NB4 (cell line): ENCODE results near the gene G3BP1.
A peak's percentile ranks its signal among the peaks of the same experiment; 100 is the strongest.

ENCODE experiments used
- DNase-seq: peaks from one replicate; pipeline ENCODE4 v3.0.0; 2010; ENCODE audit warnings: low read depth
- H3K4me3 ChIP-seq: one replicate; pipeline ENCODE4 v1.5.1; 2011; ENCODE audit warnings: mild to moderate bottlenecking, low read depth, low read length, moderate library complexity
- CTCF ChIP-seq: IDR thresholded peaks from one replicate; pipeline ENCODE4 v1.5.1; 2012; ENCODE audit warnings: low read depth, low read length
- MAX ChIP-seq: IDR thresholded peaks from 2 replicates; pipeline ENCODE4 v1.6.1; 2011; ENCODE audit warnings: low read depth, low read length
- MYC ChIP-seq: IDR thresholded peaks from 2 replicates; pipeline ENCODE4 v1.6.1; 2011; ENCODE audit warnings: low read depth, low read length
- POLR2A ChIP-seq: IDR thresholded peaks from 2 replicates; pipeline ENCODE4 v1.6.1; 2011; ENCODE audit warnings: mild to moderate bottlenecking; ENCODE audit not compliant: insufficient read length; ENCODE audit errors: extremely low read depth

Gene G3BP1

DNA sequence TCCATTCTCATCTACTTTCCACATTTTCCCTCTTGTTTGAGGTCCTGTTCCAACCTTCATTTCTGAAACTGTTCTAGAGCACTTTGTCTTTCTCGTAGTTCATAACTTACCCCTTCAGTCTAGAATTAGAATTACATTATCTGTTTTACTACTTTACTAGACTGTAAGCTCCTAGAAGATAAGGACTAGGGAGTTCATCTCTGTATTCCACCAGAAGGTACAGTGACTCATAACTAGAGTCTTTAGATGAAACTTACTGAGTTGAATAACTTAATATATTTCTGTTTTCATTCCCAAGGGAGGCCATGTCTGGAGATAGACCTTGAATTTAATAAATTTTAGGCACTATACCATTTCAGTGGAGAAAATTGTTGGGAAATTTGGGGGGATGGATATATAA lies 38.7 kb downstream of the G3BP1 start:
- no peak overlapping the region for H3K4me3 ChIP-seq
- TF ChIP-seq MYC (no peak), POLR2A (no peak), CTCF (no peak), MAX (no peak)
- no peak for DNase-seq

DNA sequence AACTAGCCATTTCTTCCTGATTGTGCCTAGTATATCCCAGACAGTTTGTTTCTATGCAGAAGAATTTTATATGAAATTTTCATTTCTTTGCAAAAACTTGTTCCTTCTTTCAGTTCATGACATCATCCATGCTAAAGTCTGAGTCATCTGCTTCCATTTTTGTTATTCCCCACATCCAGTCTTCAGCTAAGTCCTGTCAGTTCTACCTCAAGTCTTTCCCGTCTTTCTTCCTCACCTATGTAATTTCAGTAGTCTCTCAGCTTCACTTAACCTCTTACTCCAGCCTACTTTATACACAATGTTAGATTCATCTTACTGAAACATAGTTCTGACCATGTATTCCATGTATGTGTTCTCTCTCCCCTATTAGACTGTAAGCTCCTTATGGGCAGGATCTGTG lies 39.1 kb downstream of the G3BP1 start:
- TF ChIP-seq CTCF: no peak
- TF ChIP-seq POLR2A: no peak
- TF ChIP-seq MYC: no peak
- no peak for TF ChIP-seq MAX
- no peak overlapping the region for H3K4me3 ChIP-seq
- DNase-seq: no peak

GRCh38 chr5:151811593-151812321 lies 40.0 kb downstream of the G3BP1 start:
- no peak overlapping the region for H3K4me3 ChIP-seq
- DNase-seq: no peak
- TF ChIP-seq CTCF (no peak), MAX (no peak)

DNA sequence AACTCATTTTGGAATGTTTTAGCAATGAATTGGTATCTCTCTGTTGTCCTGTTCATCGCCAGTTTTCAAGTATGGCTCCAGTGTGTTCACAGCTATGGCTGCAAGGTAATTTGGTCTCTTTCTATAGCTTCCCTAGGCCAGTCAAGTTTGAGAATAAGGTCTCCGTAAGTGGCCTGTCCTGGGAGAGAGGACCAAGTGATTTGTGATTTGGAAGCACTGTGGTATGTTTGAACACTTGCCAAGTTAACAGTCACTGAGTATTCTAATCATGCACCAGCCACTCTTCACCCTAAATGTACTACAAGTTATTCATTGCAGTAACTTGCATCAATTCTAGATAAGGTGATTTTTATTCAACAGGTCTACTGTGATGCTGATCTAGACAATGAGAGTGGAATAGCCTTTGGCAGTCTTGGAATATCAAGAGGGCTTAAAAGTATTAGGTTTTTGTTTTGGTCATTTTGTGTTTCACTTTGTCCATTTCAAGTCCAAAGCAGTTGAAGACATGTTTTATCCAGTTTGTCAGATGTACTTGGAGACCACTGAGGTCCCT lies 41.1 kb downstream of the G3BP1 start:
- no peak overlapping the region for H3K4me3 ChIP-seq
- no peak for DNase-seq
- TF ChIP-seq MAX (no peak), POLR2A (peak; percentile 18)

- no peak for DNase-seq
- H3K4me3 ChIP-seq: no peak overlapping the region
- TF ChIP-seq MAX: no peak
- TF ChIP-seq CTCF: no peak
- TF ChIP-seq MYC: no peak
- TF ChIP-seq POLR2A: no peak
Measured at GRCh38 chr5:151815051-151815450, 43.3 kb downstream of the G3BP1 start.

- H3K4me3 ChIP-seq: no peak overlapping the region
- DNase-seq: no peak
- TF ChIP-seq MAX: no peak
- TF ChIP-seq CTCF: no peak
- TF ChIP-seq POLR2A: no peak
- no peak for TF ChIP-seq MYC
Measured at GRCh38 chr5:151819830-151820229, 48.1 kb downstream of the G3BP1 start.
